Activated CD4-positive, CD25-positive, alpha-beta regulatory T cell (primary cell): ENCODE data around the gene PDE9A.

Experiments
- DNase-seq, 4 experiments: peaks; one replicate each; lab custom pipeline; 2025; lab: John Stamatoyannopoulos, UW

The PDE9A gene

DNA sequence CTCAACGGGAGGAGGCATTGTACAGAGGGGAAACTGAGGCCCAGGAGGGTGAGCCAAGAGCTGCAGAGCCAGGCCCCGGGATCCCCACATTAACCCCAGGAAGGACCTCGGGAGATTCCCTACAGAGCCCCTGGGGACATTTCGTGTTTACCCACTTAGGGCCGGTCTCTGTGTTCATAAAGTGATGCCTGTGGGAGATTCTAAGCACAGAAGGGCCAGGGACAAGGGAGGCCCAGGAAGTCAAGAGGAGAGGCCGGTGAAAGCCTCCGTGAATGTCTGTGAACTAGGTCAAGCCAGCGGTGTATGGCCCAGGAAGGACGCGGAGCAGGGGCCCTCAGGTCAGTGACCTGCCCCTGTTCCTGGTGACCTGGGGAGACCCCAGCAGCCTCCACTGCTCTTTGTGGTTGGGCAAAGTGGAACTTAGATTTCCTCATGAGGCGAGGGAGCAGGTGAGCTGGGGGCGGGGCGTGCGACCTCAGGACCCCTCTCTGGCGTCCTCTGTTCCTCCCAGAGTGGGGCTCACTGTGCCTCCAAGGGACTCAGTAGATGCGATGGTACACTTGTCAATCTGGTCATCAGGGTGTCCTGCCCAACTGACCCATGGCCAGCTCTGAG lies 34.9 kb downstream of the PDE9A start:
- no peak for DNase-seq

DNA sequence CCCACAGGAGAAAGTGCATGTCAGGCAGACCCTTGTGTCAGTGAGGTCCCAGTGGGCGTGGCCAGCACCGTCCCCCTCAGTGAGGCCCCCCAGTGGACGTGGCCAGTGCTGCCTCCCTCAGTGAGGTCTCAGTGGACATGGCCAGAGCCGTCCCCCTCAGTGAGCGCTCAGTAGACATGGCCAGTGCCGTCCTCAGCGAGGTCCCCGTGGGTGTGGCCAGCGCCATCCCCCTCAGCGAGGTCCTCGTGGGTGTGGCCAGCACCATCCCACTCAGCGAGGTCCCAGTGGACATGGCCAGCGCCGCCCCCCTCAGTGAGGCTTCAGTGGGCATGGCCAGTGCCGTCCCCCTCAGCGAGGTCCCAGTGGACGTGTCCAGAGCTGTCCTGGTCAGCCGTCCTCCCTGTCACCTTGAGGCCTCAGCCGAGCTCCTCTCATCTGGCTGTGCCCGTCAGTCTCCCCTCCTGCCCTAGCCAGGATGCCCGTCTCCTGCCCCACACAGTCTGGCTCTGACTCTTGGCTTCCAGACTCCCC lies 35.5 kb downstream of the PDE9A start:
- DNase-seq: no peak

DNA sequence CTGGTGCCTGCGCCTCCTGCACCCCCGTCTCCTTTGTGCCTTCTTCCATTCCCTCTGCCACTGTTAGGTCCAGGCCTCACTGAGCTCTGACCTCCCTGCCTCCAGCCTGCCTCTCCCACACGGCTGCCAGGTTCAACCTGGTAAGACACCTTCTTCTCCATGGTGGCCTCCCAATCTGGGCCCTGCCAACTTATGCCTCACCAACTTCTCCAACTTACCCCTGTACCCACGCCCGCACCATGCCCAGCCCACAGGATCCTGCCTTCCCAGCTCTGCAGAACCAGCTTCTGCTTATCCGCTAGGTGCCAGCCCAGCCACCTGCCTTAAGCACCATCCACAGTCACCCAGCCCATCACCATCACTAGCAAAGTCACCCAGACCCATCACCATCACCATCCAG lies 37.2 kb downstream of the PDE9A start:
- no peak for DNase-seq

DNA sequence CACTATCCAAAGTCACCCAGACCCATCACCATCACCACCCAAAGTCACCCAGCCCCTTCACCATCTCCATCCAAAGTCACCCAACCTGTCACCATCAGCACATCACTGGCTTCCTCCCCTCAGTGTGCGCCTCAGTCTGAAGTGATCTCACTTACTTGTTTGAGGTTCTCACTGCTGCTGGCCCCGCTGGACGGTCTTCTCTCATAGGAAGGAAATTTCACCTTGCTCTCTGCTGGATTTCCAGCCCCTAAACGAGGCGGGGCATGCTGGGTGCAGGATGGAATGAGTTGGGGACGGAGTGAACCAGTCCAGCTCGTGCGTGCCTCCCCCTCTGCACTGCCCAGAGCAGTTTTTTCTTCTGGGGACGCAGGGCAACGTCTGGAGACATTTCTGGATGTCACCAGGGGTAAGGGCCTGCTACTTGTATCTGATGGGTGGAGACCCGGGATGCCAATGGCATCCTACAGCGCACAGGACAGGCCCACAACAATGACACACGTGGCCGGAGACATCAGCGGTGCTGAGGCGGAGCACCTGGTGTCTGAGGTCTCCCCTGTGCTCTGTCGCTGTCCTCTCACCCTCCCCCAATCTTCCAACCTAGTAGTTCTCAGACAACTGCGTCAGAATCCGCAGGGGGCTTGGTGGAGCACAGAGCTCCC lies 38.6 kb downstream of the PDE9A start:
- DNase-seq: no peak

DNA sequence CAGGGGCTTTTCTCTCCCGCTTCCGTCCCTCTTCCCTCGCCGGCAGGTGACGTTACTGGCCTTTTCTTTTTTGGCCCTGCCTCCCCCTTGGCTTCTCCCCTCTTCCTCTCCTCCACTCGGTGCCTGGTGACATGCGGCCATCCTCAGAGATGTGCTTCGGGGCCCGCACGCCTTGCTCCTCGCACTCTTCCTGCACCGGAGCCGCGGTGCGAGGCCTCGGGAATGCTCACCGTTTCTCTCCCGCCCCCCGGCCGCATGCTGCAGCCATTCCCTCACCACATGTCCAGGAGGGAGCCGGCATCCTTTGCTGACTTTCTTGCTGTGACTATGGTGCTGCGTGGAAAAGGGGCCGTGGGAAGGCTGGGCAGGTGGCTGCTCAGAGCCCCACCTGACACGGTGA lies 39.3 kb downstream of the PDE9A start:
- DNase-seq: no peak

DNA sequence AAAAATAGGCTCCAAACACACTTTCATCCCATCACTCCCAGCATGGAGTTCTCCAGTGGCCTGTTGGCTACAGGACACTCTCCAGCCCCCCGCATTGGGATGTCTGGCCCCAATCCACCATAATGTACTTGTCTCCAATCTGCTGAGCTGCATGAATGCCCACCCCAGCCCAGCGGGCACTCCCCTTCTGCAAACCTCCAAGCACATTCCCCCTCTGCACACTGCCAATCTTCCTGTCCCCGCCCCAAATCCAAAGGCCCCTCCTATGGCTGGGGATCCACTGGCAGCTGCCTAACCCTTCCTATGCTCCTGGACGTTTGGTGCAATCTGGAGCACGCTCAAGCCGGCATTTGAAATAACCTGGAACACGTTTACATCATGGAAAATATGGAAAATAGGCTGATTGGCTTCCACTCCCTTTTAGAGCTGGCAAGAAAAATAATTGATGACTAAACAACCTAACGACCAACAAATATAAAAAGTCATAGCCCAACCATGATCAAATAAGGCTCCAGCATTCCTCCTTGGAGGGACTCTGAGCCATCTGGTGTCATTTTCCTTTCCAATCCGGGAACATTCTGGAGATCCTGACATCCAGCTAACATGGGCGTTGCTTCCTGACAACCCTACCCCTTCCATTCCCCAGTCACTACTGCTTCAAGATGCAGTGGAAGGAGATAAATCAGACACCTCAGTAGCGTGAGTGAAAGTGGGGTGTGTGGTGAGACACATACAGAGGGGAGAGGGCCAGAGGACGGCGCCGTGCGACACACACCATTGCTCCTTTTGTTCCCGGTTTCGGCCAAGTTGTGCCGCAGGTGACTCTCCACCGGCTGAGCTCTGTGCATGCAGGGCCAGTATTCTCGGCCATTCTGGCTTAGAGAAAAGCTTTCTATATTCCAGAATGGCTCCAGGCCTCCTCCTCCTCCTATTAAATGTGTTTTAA lies 41.6 kb downstream of the PDE9A start:
- DNase-seq: no peak

DNA sequence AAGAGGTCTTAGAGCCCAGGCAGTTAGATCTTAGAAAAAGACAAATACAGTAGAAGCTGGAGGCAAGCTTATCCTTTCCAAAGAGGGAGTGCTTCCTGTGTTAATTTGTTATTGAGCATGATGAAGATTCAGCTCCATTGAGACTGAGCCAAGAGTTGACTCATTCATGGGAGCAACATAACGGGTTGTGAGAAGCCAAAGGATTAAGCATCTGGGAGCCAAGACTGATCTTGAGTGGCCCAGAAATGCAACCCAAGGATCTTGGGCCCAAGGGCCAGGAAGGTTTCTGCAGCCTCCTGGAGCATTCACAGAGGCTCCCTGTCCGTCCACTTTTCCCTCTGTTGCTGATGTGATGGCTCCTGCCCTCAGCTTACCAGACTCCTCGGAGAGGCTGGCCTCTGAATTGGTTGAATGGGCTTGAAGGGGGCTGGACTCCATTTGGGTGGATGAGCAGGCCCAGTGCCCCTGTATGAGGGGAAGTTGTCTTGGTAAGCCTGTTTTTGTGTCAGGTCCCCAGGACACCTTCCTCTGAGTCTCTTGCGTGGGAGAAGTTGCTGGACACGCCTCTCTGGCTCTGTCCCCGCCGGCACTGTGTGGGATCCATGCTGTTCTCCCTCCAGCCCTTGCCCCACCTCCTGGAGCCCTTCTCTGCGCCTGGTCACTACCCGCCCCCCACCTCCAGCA lies 42.4 kb downstream of the PDE9A start:
- DNase-seq: no peak

DNA sequence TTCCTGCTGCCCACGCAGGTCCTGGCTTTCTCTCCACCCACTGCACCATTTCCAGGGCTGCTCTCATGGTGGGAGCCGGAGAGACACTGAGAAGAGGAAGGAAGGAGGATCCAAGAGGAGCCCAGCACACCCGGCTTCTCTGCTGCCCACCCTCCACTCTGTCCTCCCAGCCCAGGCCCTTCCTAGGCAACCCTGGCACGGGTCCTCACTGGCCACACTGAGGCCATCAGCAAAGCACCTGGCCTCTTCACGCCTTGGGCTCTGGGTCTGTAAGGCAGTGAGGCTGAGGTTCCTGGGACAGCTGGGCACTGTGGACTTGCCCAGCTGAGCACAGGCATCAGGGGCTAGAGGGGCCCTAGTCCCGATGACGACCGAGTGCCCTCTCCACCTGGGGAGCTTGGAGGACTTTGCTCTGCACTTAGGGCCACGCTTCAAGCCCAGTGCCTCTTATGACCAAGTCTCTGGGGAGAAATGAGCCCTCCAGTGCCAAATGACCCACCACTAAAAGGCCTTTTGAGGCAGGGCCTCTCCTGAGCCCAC lies 43.1 kb downstream of the PDE9A start:
- DNase-seq: no peak

DNA sequence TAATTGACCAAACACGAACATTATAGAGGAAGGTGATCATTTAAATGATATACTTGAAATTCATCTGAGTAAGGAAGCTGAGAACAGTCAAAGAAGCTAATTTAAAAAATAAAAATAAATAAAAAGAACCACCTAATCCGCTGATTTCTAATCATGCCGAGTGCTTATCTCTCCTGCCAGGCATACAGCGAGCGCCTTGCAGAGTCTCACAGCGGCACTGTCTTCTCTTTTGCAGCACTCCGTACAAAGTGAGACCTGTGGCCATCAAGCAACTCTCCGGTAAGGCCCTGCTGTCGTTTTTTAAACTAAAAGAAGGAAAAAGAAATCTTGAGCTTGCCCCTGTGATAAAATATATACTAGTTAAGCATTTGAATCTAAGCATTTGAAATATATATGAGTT lies 45.3 kb downstream of the PDE9A start:
- DNase-seq: no peak

DNA sequence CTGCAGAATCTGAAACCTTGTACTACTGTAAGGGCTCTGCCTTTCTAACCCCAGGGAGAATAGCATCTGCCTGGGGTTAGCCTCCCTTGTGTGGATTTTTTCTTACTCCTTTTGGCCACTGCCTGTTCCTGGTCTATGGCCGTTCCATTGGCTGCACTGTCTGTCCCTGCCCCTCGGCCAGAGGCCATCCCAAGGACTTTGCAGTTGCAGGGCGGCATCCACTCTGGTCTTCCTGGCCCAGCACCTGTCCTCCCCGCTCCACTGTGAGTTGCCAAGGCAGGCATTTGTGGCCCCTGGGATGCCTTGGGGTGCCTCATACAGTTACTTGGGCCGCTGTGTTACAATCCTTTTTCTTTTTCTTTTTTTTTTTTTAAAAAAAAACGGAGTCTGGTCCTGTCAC lies 45.8 kb downstream of the PDE9A start:
- DNase-seq: no peak

DNA sequence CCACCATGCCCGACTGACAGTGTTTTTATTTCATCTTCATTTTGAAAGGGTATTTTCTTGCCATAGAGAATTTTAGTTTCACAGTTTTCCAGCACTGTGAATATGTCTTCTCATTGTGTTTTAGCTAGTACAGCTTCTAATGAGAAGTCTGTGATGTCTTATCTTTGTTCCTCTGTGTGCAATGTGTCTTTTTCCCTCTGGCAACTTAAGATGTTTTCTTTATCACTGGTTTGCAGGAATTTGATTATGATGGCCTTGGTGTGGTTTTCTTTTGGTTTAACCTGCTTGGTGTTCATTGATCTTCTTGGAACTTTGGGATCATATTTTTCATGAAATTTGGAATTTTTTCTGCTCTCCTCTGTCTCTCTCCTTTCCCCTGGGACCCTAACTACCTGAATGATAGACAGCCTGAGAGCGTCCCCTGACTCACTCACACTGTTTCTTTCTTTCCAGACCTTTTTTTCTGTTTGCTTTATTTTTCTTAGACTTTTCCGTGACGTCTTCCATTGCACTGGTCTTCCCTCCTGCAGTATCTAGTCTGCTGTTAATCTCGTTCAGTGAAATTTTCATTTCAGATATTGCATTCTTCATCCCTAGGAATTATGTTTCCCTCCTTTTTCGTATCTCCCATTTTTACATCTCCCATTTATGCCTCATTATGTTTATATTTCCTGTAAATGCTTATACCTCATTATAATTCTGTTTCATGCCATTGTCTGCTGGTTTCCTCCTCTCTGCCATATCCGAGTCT lies 48.5 kb downstream of the PDE9A start:
- DNase-seq: no peak

DNA sequence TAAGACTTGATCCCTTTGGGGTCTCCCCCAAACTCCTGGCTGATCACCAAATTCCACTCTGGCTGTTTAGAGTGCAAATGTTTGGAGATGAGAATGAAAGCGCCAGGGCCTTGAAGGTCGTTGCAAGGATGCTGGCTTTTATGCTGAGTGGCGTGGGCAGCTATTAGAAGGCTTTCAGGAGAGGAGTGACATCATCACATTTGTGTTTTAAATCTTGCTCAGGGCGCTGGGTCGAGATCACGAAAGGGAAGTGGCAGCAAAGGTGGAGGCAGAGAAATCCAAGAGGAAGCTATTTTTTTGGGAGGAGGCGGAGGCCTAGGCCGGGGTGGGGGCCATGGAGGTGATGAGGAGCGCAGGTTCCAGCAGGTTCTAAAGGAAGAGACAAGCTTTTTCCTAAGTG lies 49.3 kb downstream of the PDE9A start:
- no peak for DNase-seq

DNA sequence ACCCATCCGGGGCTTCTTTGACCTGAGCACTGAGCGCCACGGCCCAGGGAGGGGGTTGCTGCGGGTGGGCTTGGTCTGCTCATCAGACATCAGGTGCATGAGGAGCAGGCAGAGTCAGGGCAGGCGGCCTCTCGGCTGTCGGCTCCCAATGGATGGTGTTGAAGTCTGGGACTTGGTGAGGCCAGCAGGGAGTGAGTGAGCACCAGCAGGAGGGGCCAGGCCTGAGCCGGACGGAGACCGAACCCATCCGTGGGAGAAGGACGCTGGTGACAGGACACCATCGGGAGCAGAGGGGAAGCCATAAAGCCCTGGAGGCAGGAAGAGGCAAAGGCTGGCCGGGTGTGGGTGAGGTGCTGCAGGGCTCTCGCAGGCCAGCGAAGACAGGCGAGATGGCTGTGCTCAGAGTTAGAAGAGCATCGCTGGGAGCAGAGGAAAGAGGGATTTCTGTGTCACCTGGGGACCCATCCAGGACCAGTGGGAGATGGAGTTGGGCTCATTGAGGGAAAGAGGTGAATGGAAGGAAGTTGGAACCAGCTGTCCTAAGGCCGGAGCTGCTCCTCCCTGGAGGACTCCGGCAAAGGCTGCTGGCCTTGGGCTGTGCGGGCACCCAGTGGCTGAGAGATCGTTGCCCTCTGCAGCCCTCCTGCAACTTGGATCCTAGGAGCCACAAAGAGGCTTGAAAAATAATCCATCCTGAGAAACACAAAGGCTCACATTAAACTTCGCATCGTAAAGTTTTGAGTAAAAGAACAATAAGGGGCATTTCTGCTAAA lies 49.9 kb downstream of the PDE9A start:
- DNase-seq: no peak

DNA sequence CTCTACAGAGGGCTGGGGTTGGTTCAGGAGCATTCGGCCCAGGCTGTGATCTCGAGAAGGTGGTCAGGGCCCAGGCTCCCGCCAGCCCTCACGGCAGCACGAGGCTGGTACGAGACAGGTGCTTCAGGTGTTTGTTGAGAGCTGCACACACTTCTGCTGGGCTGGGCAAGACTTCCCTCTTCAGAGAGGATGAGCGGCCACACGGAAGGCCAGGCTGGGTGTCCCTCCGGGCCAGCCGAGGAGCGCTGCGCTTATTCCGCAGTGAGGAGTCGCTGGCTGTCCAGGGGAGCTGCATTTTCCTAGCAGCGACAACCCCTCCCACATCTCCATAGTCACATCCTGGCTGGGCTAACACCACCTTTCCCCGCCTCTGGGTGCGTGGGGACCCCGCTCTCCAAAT lies 50.5 kb downstream of the PDE9A start:
- no peak for DNase-seq

DNA sequence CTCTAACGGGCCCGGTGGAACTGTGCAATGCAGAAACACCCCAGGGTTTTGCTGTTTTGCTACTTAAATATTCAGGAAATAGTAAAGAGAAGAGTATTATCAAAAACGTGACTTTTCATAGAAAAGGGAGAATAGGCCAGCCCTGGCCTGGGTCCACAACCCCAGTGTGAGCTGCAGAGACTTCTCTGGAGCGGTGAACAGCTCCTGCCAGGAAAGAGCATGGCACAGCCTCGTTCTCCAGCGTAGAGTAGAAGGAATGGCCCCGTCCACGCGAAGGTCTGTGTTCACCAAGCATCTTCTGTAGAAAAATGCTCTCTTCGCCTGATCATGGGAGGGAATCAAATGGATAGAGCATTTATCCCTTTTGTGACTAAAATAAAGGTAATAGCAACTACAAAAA lies 51.4 kb downstream of the PDE9A start:
- DNase-seq: no peak

DNA sequence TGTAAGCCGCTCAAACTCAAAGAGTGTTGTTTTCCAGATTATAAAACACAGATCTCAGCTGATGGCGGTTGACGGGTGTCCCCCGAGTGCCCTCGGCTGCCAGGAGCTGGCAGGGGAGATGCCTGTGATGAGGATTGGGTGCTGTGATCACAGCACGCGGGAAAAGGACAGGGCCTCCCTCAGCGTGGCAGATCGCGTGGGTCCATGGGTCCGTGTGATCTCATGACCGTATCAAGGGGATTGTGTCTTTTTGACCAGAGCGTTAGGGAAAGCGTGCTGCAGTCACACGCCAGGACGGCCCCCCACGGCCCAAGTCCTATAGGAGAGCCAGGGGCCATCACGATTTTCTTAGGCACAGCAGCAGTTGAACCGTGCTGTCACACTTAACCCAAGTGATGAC lies 51.9 kb downstream of the PDE9A start:
- no peak for DNase-seq

DNA sequence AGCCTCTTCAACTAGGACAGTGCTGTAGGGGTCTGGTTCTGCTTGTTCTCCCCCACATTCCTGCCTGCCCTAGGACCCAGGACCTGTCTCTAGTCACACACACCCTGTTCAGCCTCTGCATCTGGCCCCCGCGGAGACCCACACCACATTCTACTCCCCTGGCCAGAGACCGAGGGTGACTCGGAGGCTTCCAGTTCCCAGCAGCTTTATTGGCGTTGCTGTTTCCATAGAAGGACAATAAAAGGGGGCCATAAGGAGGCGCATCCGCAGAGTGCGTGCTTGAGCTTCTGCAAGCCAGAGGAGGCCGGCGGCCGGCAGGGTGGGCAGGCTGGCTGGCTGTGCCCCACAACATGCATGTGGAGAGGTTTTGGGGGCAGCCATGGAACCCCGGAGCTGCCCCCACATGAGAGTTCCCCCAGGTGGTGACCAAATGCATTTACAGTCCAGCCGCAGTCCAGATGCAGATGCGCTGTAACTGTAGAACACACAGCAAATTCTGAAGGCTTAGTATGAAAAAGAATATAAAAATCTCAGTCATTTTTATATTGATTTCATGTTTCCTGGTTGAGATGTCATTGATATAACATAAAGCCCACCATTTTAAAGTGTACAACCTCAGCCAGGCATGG lies 52.4 kb downstream of the PDE9A start:
- no peak for DNase-seq

DNA sequence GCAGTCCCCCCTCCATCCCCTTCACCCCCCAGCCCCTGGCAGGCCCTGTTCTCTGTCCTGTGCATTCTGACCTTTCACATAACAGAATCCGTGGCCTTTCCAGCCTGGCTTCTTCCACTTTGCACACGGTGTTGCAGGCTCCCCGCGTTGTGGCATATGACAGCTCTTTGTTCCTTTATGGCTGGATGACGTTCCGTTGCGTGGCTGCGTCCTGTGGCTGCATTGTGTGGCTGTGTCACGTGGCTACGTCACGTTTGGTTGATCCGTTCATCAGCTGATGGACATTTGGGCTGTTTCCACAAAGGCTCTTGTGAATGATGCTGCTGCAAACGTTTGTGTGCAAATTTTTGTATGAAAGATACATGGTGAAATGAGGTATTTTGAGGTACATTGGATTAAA lies 53.3 kb downstream of the PDE9A start:
- no peak for DNase-seq

DNA sequence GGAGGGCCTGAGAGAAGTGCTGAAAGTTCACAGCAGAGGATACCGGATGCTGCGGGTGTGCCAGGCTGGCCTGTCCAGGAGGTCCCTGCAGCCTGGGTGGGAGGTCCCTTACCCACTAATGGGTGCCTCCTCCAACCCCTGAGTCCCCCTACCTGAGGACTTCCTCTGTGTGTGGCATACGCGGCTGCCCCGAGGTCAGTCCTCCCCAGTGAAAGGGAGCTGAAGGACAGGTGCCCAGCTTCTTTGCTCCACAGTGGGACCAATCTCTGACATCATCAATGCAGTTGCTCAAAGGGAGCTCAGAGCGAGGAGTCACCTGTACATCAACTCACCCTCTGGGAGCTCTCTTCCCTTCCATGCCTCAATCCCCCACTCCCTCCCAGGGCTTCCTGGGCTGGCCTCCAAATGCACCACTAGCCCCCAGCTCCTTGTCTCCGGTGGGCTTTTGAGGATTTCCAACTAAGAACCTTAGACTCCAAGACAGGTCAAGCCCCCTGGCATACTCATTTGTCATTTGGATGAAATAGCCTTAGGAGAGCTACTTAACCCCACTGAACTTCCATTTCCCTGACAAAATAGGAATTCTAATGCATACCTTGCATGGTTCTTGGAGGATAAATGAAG lies 53.9 kb downstream of the PDE9A start:
- DNase-seq: no peak

DNA sequence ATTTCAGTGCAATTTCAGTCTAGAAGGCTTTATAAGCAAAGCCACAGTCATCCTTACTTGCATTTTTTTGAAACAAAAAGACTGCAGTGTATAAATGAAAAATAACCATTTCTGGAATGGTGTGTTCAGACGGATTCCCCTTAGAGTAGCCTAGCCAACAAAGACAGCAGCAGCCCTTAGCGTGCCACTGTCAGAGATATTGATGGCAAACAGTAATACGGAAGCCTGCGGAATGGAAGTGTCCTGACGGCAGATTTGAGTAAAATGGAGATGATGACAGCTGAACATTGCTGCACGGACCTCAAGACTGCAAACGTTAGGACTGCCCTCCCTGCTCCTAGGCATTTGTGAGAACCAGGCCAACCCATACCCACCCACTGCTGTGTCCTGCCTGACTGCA lies 54.7 kb downstream of the PDE9A start:
- no peak for DNase-seq
